ENCODE results near the gene DNMT1.

Gene DNMT1

GRCh38 chr19:10106100-10106936 lies 88.4 kb downstream of the DNMT1 start, which contains the start of gene PPAN:
PPAN (plus strand) TSS chr19:10106362; CDS start chr19:10106395, 33 bp downstream.
- TF ChIP-seq OSR1 (CRISPR knock-in tag; IDR thresholded peaks at IDR 0.05) (no peak), CSDC2 (CRISPR knock-in tag; IDR thresholded peaks at IDR 0.05) (0 out of 2 replicates have a peak, but pooled peaks have one; percentile 31)
- TF ChIP-seq, protein P1, sequence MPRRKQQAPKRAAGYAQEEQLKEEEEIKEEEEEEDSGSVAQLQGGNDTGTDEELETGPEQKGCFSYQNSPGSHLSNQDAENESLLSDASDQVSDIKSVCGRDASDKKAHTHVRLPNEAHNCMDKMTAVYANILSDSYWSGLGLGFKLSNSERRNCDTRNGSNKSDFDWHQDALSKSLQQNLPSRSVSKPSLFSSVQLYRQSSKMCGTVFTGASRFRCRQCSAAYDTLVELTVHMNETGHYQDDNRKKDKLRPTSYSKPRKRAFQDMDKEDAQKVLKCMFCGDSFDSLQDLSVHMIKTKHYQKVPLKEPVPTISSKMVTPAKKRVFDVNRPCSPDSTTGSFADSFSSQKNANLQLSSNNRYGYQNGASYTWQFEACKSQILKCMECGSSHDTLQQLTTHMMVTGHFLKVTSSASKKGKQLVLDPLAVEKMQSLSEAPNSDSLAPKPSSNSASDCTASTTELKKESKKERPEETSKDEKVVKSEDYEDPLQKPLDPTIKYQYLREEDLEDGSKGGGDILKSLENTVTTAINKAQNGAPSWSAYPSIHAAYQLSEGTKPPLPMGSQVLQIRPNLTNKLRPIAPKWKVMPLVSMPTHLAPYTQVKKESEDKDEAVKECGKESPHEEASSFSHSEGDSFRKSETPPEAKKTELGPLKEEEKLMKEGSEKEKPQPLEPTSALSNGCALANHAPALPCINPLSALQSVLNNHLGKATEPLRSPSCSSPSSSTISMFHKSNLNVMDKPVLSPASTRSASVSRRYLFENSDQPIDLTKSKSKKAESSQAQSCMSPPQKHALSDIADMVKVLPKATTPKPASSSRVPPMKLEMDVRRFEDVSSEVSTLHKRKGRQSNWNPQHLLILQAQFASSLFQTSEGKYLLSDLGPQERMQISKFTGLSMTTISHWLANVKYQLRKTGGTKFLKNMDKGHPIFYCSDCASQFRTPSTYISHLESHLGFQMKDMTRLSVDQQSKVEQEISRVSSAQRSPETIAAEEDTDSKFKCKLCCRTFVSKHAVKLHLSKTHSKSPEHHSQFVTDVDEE (CRISPR knock-in tag; IDR thresholded peaks at IDR 0.05): 0 out of 2 replicates have a peak, but pooled peaks have one; percentile 14
- peak; percentile 98 for ATAC-seq

GRCh38 chr19:10105509-10106099 lies 89.1 kb downstream of the DNMT1 start:
- TF ChIP-seq ZFP3 (CRISPR knock-in tag; IDR thresholded peaks at IDR 0.05) (no peak), TOX (CRISPR knock-in tag; IDR thresholded peaks at IDR 0.05; ENCODE audit: borderline replicate concordance) (no peak), OSR1 (CRISPR knock-in tag; IDR thresholded peaks at IDR 0.05) (no peak), CREB5 (CRISPR knock-in tag; IDR thresholded peaks at IDR 0.05; ENCODE audit: low read depth) (no peak), ZNF565 (CRISPR knock-in tag; conservative IDR thresholded peaks at IDR 0.05; ENCODE audit: low read depth) (no peak), CSDC2 (CRISPR knock-in tag; IDR thresholded peaks at IDR 0.05) (no peak), BACH2 (CRISPR knock-in tag; IDR thresholded peaks at IDR 0.05; ENCODE audit: borderline replicate concordance) (no peak), PPARA (CRISPR knock-in tag; IDR thresholded peaks at IDR 0.05; ENCODE audit: borderline replicate concordance) (no peak), PATZ1 (CRISPR knock-in tag; IDR thresholded peaks at IDR 0.05; ENCODE audit: borderline replicate concordance) (no peak)
- ATAC-seq: no peak

GRCh38 chr19:10104665-10105508 lies 89.9 kb downstream of the DNMT1 start:
- TF ChIP-seq, protein P1 (CRISPR knock-in tag; IDR thresholded peaks at IDR 0.05): no peak
- no peak for TF ChIP-seq TOX (CRISPR knock-in tag; IDR thresholded peaks at IDR 0.05; ENCODE audit: borderline replicate concordance)
- no peak for TF ChIP-seq ARNTL (CRISPR knock-in tag; IDR thresholded peaks at IDR 0.05; ENCODE audit: borderline replicate concordance, low read depth)
- TF ChIP-seq PPARA (CRISPR knock-in tag; IDR thresholded peaks at IDR 0.05; ENCODE audit: borderline replicate concordance): no peak
- TF ChIP-seq ZFP30 (CRISPR knock-in tag; IDR thresholded peaks at IDR 0.05): no peak
- no peak for TF ChIP-seq CREB5 (CRISPR knock-in tag; IDR thresholded peaks at IDR 0.05; ENCODE audit: low read depth)
- no peak for ATAC-seq

Data from SK-N-SH treated with all-trans-retinoic acid at 6 μM for 48 hours (cell line).